K562 (cell line): ENCODE measurements around the gene MARK2. TPM values are rescaled to one million over a fixed set of nuclear protein-coding genes. Genes with fewer than 3 reads are reported as not detected.

ENCODE experiments used
- ATAC-seq: fragments of 200-7000 bp; cut with Tn5 transposase; 3 replicates; pipeline ENCODE4 v1.9.1; 2020; ENCODE audit warnings: moderate library complexity
- BruUV-seq: library from RNA; stranded (reverse); fragments of 400-500 nt; replicated peaks from 2 replicates; lab custom pipeline; 2021; lab: Mats Ljungman, UMichigan
- CTCF ChIA-PET: fragments of 300-600 bp; formaldehyde crosslinking; extraction: SDS; loops from one replicate; lab custom pipeline; 2021; ENCODE audit warnings: low intra/inter-chr PET ratio; lab: Yijun Ruan, JAX
- POLR2A ChIA-PET: fragments of 300-600, 350-650 bp; sonication (Branson Sonifier 250); formaldehyde crosslinking; extraction: SDS; loops from one replicate; lab custom pipeline; 2021; ENCODE audit warnings: antibody characterized with exemption, inconsistent platforms; lab: Yijun Ruan, JAX
- DNase-seq, 4 experiments: peaks; one replicate each; pipeline versions ENCODE4 v3.0.0 to v3.0.0-alpha.2; 2011 to 2018; ENCODE audit warnings: low spot score in 3 of 4, mixed read lengths in 3 of 4; ENCODE audit errors: extremely low read depth in 1 of 4
- FAIRE-seq: peaks from 2 replicates; lab custom pipeline; 2011; peaks lifted over from hg19 to GRCh38; lab: Jason Lieb, UNC
- H2AFZ ChIP-seq: 2 replicates; pipeline ENCODE4 v1.6.0; 2011; ENCODE audit warnings: low read depth, low read length, control low read depth, inconsistent platforms
- H3K27ac ChIP-seq: fragments of 200-600 bp; 3 replicates; pipeline ENCODE4 v1.8.0; 2011; ENCODE audit warnings: low read depth, mild to moderate bottlenecking, control low read depth, inconsistent platforms, low read length, moderate library complexity, mixed read lengths; ENCODE audit errors: extremely low read depth
- H3K27me3 ChIP-seq, 2 experiments: fragments of 300-600 bp in 1 of 2; 2 replicates in 1 of 2; 3 replicates in 1 of 2; pipeline versions ENCODE4 v1.6.0 to v1.8.0; 2011; ENCODE audit warnings: inconsistent platforms in 2 of 2, low read length in 2 of 2, mild to moderate bottlenecking in 1 of 2, mixed read lengths in 1 of 2, moderate library complexity in 1 of 2; ENCODE audit not compliant: control insufficient read depth in 2 of 2, insufficient read depth in 2 of 2
- H3K36me3 ChIP-seq: fragments of 300-600 bp; 3 replicates; pipeline ENCODE4 v1.8.0; 2011; ENCODE audit warnings: mild to moderate bottlenecking, low read length, inconsistent platforms; ENCODE audit not compliant: control insufficient read depth, insufficient read depth
- H3K4me1 ChIP-seq, 2 experiments: fragments of 200-600 bp in 1 of 2; replicated peaks in 1 of 2; 2 replicates in 1 of 2; 3 replicates in 1 of 2; pipeline versions ENCODE4 v1.5.1 to v1.8.0; 2011; ENCODE audit warnings: inconsistent platforms in 2 of 2, low read length in 2 of 2, mild to moderate bottlenecking in 1 of 2, mixed read lengths in 1 of 2, moderate library complexity in 1 of 2; ENCODE audit not compliant: control insufficient read depth in 2 of 2, insufficient read depth in 2 of 2
- H3K4me2 ChIP-seq: 2 replicates; pipeline ENCODE4 v1.6.1; 2011; ENCODE audit warnings: low read length, control low read depth, inconsistent platforms, mixed read lengths; ENCODE audit not compliant: insufficient read depth
- H3K4me3 ChIP-seq: fragments of 200-600 bp; sonication (generic), shearing (Covaris generic); 2 replicates; pipeline ENCODE4 v1.5.1; 2016; ENCODE audit warnings: control low read depth, inconsistent platforms
- H3K79me2 ChIP-seq: fragments of 200-600 bp; 3 replicates; pipeline ENCODE4 v1.8.0; 2011; ENCODE audit warnings: low read length, inconsistent platforms; ENCODE audit not compliant: control insufficient read depth, insufficient read depth
- H3K9ac ChIP-seq, 2 experiments: 2 replicates each; pipeline versions ENCODE4 v1.6.0 to v1.6.1; 2011; ENCODE audit warnings: low read depth in 2 of 2, low read length in 2 of 2, control low read depth in 1 of 2, inconsistent platforms in 1 of 2, mild to moderate bottlenecking in 1 of 2, mixed read lengths in 1 of 2; ENCODE audit not compliant: insufficient read depth in 1 of 2
- H3K9me1 ChIP-seq: one replicate; pipeline ENCODE4 v1.6.0; 2011; ENCODE audit warnings: inconsistent platforms, mild to moderate bottlenecking, low read length, moderate library complexity; ENCODE audit not compliant: control insufficient read depth, insufficient read depth
- H3K9me3 ChIP-seq: replicated peaks from 2 replicates; pipeline ENCODE4 v1.5.1; 2011; ENCODE audit warnings: low read depth, low read length, inconsistent platforms; ENCODE audit not compliant: control insufficient read depth, insufficient read depth
- H4K20me1 ChIP-seq: replicated peaks from 2 replicates; pipeline ENCODE4 v1.6.1; 2011; ENCODE audit warnings: low read length, inconsistent platforms, mixed read lengths; ENCODE audit not compliant: control insufficient read depth, insufficient read depth
- BCL6 ChIP-seq: fragments of 250-450 bp; sonication (Bioruptor Pico); IDR thresholded peaks from 2 replicates; pipeline ENCODE4 v1.4.0; 2020
- CEBPG ChIP-seq, 3 experiments: fragments of 200-800 bp in 1 of 3; sonication (Bioruptor generic) in 1 of 3; sonication (generic) in 1 of 3; formaldehyde crosslinking in 1 of 3; IDR thresholded peaks in 2 of 3; conservative IDR thresholded peaks in 1 of 3; 2 replicates each; pipeline versions ENCODE4 v1.6.1 to v1.8.0; 2016 to 2022; ENCODE audit warnings: missing compliant biosample characterization in 2 of 3, missing genetic modification characterization in 2 of 3, mild to moderate bottlenecking in 1 of 3, missing genetic modification reagents in 1 of 3
- DNMT1 ChIP-seq: fragments of 450-650 bp; IDR thresholded peaks from 2 replicates; pipeline ENCODE4 v1.6.1; 2016; ENCODE audit warnings: antibody characterized with exemption, mild to moderate bottlenecking
- EHMT2 ChIP-seq: fragments of 450-650 bp; IDR thresholded peaks from 2 replicates; pipeline ENCODE4 v1.6.1; 2018; ENCODE audit warnings: antibody characterized with exemption
- FOXK1 ChIP-seq: sonication (generic); formaldehyde crosslinking; IDR thresholded peaks from 2 replicates; pipeline ENCODE4 v1.8.0; 2022; ENCODE audit warnings: missing genetic modification reagents, mild to moderate bottlenecking, borderline replicate concordance
- PML ChIP-seq: IDR thresholded peaks from 2 replicates; pipeline ENCODE4 v1.6.1; 2012; ENCODE audit warnings: low read length, inconsistent platforms
- RBFOX2 ChIP-seq: fragments of 200-400 bp; formaldehyde crosslinking; IDR thresholded peaks from 2 replicates; pipeline ENCODE4 v1.6.1; 2017; ENCODE audit warnings: low read depth, mild to moderate bottlenecking, low read length, moderate library complexity
- ZC3H11A ChIP-seq: IDR thresholded peaks from 2 replicates; pipeline ENCODE4 v1.6.1; 2012; ENCODE audit warnings: low read depth, low read length, improper control_type of control experiment
- ZNF24 ChIP-seq: fragments of 450-650 bp; IDR thresholded peaks from 2 replicates; pipeline ENCODE4 v1.6.1; 2016
- WGBS: fragments of 100-300 bp; shearing (Covaris generic); methylation state at CpG from one replicate; pipeline ENCODE4 v1.1.6; 2016; ENCODE audit warnings: low coverage, mixed read lengths; ENCODE audit not compliant: insufficient coverage; ENCODE audit errors: missing lambda C conversion rate; 5-methylcytosine and 5-hydroxymethylcytosine counted together
- in situ Hi-C: fragments of 300-500 bp; cut with MboI; formaldehyde crosslinking; loops from 4 replicates; pipeline ENCODE4 v1.15.0; 2018; ENCODE audit warnings: inconsistent platforms, mixed read lengths
- intact Hi-C: fragments of 100-400 bp; cut with micrococcal nuclease; formaldehyde crosslinking; loops from 2 replicates; pipeline ENCODE4 v1.14.2; 2022
- polyA plus RNA-seq, 8 experiments: library from polyadenylated mRNA; depleted of rRNA in 4 of 8; stranded (reverse) in 5 of 8; unstranded in 3 of 8; fragments of >200 nt; fragmentation: Nextera tagmentation in 2 of 8; fragmentation: Illumina TruSeq in 1 of 8; extraction: Ambion mirVana in 2 of 8; extraction: Trizol in 1 of 8; gene quantifications; 2 replicates each; pipeline versions ENCODE4 v1.2.1 to v1.2.3, GENCODE V29; 2011 to 2014; ENCODE audit warnings: inconsistent platforms in 1 of 8, missing spikeins in 1 of 8
- total RNA-seq, 7 experiments: library from RNA; depleted of rRNA in 6 of 7; stranded (reverse); fragments of >200 nt in 6 of 7; fragmentation: Illumina TruSeq in 2 of 7; extraction: Trizol in 2 of 7; gene quantifications; 2 replicates each; pipeline versions ENCODE4 v1.2.1 to v1.2.3, GENCODE V29; 2011 to 2021; ENCODE audit warnings: low replicate concordance in 1 of 7

The MARK2 gene
- total and polyA plus RNA-seq, 9 of the 15 experiments (the other 6 are each of a cell fraction or from before 2014, with no cell fraction given), result 0.32 to 43.5 (median 15.1) TPM

GRCh38 chr11:63817758-63818498 lies 21.0 kb upstream of the MARK2 start:
- Histone ChIP-seq H3K9me1 (peaks cover 2% of the 10 kb centered on the region), H3K4me2 (no peak overlapping the region), H4K20me1 (peaks cover 13% of the 10 kb centered on the region; the same call in 1 of the 2 replicates), H3K27ac (no peak overlapping the region), H2AFZ (no peak overlapping the region), H3K27me3 (no peaks in the 10 kb centered on the region), H3K9ac (peak overlapping the region in 1 of 2 experiments; percentile 29; a peak in 1 of 4 replicates), H3K9me3 (no peaks in the 10 kb centered on the region), H3K4me1 (peaks cover 14 to 20% of the 10 kb centered on the region in 2 experiments), H3K4me3 (no peak overlapping the region), H3K79me2 (peaks cover 34% of the 10 kb centered on the region), H3K36me3 (peaks cover 75% of the 10 kb centered on the region)
- CTCF ChIA-PET, result no interaction called here
- TF ChIP-seq RBFOX2 (peak; percentile 13; the same call in 1 of the 2 replicates), ZNF24 (no peak)
- ATAC-seq (no peak), DNase-seq (peak in 1 of 4 experiments; percentile 4), FAIRE-seq (no peak)
- intact Hi-C loops (no loop called here), in situ Hi-C loops (no loop called here)
- BruUV-seq, result no TSS peak
- POLR2A ChIA-PET, result interaction anchor here (0.9 to 1.4 kb wide), 3 partner anchors 8 to 15 kb away, joined by 3 to 7 read pairs (median 5); no protein-coding TSS in a partner anchor
- WGBS, result 90% methylated on average over 21 of the region's 27 CpGs

DNA sequence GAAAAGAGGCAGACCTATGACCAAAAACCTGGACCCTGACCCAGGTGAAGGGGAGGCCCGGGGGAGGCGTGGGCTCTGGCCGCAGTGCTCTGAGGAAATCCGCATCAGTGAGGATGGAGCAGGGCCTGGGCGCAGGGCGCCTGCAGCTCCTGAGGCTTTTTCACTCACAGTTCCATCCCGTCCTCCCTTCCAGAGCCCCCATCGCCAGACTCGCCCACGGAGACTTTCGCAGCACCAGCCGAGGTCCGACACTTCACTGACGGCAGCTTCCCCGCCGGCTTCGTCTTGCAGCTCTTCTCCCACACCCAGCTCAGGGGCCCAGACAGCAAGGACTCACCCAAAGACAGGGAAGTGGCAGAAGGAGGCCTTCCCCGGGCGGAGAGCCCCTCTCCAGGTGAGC lies 20.3 kb upstream of the MARK2 start:
- ChIA-PET POLR2A (interaction anchor here (0.9 kb wide), 1 partner anchor 10 kb away, joined by 3 read pairs; no protein-coding TSS in a partner anchor), CTCF (no interaction called here)
- ATAC-seq, result no peak
- H3K27ac ChIP-seq, result no peak overlapping the region
- H3K4me3 ChIP-seq, result no peak overlapping the region
- WGBS, result 95% methylated on average over 10 of the region's 19 CpGs
- H3K27me3 ChIP-seq, result no peaks in the 10 kb centered on the region
- TF ChIP-seq DNMT1, result no peak
- no peak for TF ChIP-seq PML
- no peak for TF ChIP-seq BCL6 (CRISPR knock-in tag)
- no peak for TF ChIP-seq FOXK1 (CRISPR knock-in tag)
- no peak for TF ChIP-seq ZC3H11A
- no peak for TF ChIP-seq EHMT2
- no peak for TF ChIP-seq CEBPG (CRISPR knock-in tag; IDR thresholded peaks at IDR 0.05)
- TF ChIP-seq CEBPG (tag; conservative IDR thresholded peaks at IDR 0.05 in 1 of 2, IDR thresholded peaks at IDR 0.05 in 1 of 2), result no peak
- no peaks in the 10 kb centered on the region for H3K9me3 ChIP-seq
- H3K9me1 ChIP-seq, result peaks cover 2% of the 10 kb centered on the region
- in situ Hi-C loops (no loop called here), intact Hi-C loops (no loop called here)
- DNase-seq, result no peak
- no peak overlapping the region for H3K4me2 ChIP-seq
- FAIRE-seq, result no peak
- peaks cover 32% of the 10 kb centered on the region for H3K79me2 ChIP-seq
- peaks cover 81% of the 10 kb centered on the region for H3K36me3 ChIP-seq
- H3K9ac ChIP-seq, result no peak overlapping the region
- peaks cover 14 to 15% of the 10 kb centered on the region in 2 experiments for H3K4me1 ChIP-seq
- no TSS peak for BruUV-seq
- no peak overlapping the region for H2AFZ ChIP-seq
- peaks cover 13% of the 10 kb centered on the region; the same call in 1 of the 2 replicates for H4K20me1 ChIP-seq
